H1 (cell line): ENCODE data around the gene RGS3. TPM values are rescaled to one million over a fixed set of nuclear protein-coding genes. Genes with fewer than 3 reads are reported as not detected.

Experiments
- CTCF ChIA-PET: fragments of 300-600 bp; sonication (Branson Sonifier 250); formaldehyde crosslinking; loops from one replicate; lab custom pipeline; 2021; ENCODE audit not compliant: partially characterized antibody; lab: Charles Lee
- POLR2A ChIA-PET: fragments of 300-600 bp; sonication (Branson Sonifier 250); formaldehyde crosslinking; loops from one replicate; lab custom pipeline; 2021; ENCODE audit warnings: inconsistent platforms; ENCODE audit not compliant: partially characterized antibody; lab: Charles Lee
- DNase-seq, 2 experiments: peaks; one replicate each; pipeline versions ENCODE4 v3.0.0 to v3.0.0-alpha.2; 2010 to 2022; ENCODE audit warnings: low spot score in 2 of 2, low read depth in 1 of 2, mixed read lengths in 1 of 2
- FAIRE-seq: peaks from 2 replicates; lab custom pipeline; 2011; peaks lifted over from hg19 to GRCh38; lab: Jason Lieb, UNC
- H2AFZ ChIP-seq: 2 replicates; pipeline ENCODE4 v1.8.1; 2012; ENCODE audit warnings: low read length, inconsistent platforms
- H2AK5ac ChIP-seq: 2 replicates; pipeline ENCODE4 v1.6.1; 2013; ENCODE audit warnings: low read depth, low read length
- H2BK120ac ChIP-seq: replicated peaks from 2 replicates; pipeline ENCODE3; 2013; ENCODE audit warnings: low read depth, low read length, inconsistent platforms
- H2BK12ac ChIP-seq: 2 replicates; pipeline ENCODE4 v1.6.1; 2013; ENCODE audit warnings: low read depth, low read length
- H2BK15ac ChIP-seq: 2 replicates; pipeline ENCODE4 v1.6.1; 2013; ENCODE audit warnings: low read length
- H2BK20ac ChIP-seq: 2 replicates; pipeline ENCODE4 v1.6.1; 2013; ENCODE audit warnings: low read length
- H2BK5ac ChIP-seq: 2 replicates; pipeline ENCODE4 v1.6.1; 2013; ENCODE audit warnings: low read depth, low read length
- H3K14ac ChIP-seq: 2 replicates; pipeline ENCODE4 v1.6.1; 2013; ENCODE audit warnings: inconsistent platforms; ENCODE audit not compliant: insufficient read length
- H3K18ac ChIP-seq: 2 replicates; pipeline ENCODE4 v1.6.1; 2013; ENCODE audit warnings: low read length; ENCODE audit errors: extremely low read depth
- H3K23ac ChIP-seq: 2 replicates; pipeline ENCODE4 v1.6.1; 2013; ENCODE audit warnings: inconsistent platforms; ENCODE audit not compliant: insufficient read length
- H3K23me2 ChIP-seq: 2 replicates; pipeline ENCODE4 v1.6.1; 2013; ENCODE audit warnings: low read depth, low read length
- H3K27ac ChIP-seq: 2 replicates; pipeline ENCODE4 v1.6.1; 2011; ENCODE audit warnings: low read depth, low read length, inconsistent platforms
- H3K27me3 ChIP-seq, 4 experiments: replicated peaks in 1 of 4; 1 replicate in 1 of 4; 2 replicates in 3 of 4; pipeline versions ENCODE4 v1.6.1 to v1.8.1; 2011 to 2013; ENCODE audit warnings: low read length in 3 of 4, mild to moderate bottlenecking in 3 of 4, inconsistent platforms in 2 of 4, mixed read lengths in 2 of 4, moderate library complexity in 1 of 4; ENCODE audit not compliant: control insufficient read depth in 3 of 4, insufficient read depth in 3 of 4; ENCODE audit errors: extremely low read depth in 1 of 4
- H3K36me3 ChIP-seq, 4 experiments: 2 replicates each; pipeline versions ENCODE4 v1.6.1 to v1.8.1; 2011 to 2013; ENCODE audit warnings: mild to moderate bottlenecking in 4 of 4, low read length in 3 of 4, moderate library complexity in 2 of 4, control low read depth in 1 of 4, inconsistent platforms in 1 of 4; ENCODE audit not compliant: insufficient read depth in 4 of 4, control insufficient read depth in 2 of 4
- H3K4ac ChIP-seq: replicated peaks from 2 replicates; pipeline ENCODE3; 2013; ENCODE audit warnings: low read length, low read depth, mixed read lengths, inconsistent platforms; ENCODE audit not compliant: insufficient read length
- H3K4me1 ChIP-seq, 4 experiments: replicated peaks in 1 of 4; 1 replicate in 1 of 4; 2 replicates in 3 of 4; pipeline versions ENCODE4 v1.6.1 to v1.8.1; 2011 to 2013; ENCODE audit warnings: low read length in 3 of 4, inconsistent platforms in 2 of 4, mixed read lengths in 1 of 4; ENCODE audit not compliant: insufficient read depth in 4 of 4, control insufficient read depth in 3 of 4
- H3K4me2 ChIP-seq, 2 experiments: 2 replicates each; pipeline versions ENCODE4 v1.6.1 to v1.8.1; 2011 to 2013; ENCODE audit warnings: low read depth in 2 of 2, low read length in 2 of 2, control low read depth in 1 of 2, inconsistent platforms in 1 of 2, mild to moderate bottlenecking in 1 of 2; ENCODE audit not compliant: insufficient read depth in 1 of 2
- H3K4me3 ChIP-seq, 4 experiments: fragments of 200-600, 300-600 bp in 1 of 4; sonication (generic), shearing (Covaris generic), sonication (Bioruptor Twin) in 1 of 4; 2 replicates each; pipeline versions ENCODE4 v1.5.1 to v1.8.1; 2011 to 2016; ENCODE audit warnings: low read length in 4 of 4, low read depth in 3 of 4, control low read depth in 2 of 4, inconsistent platforms in 2 of 4, mild to moderate bottlenecking in 2 of 4, mixed read lengths in 1 of 4, moderate library complexity in 1 of 4; ENCODE audit not compliant: insufficient read depth in 2 of 4; ENCODE audit errors: extremely low read depth in 1 of 4
- H3K56ac ChIP-seq: replicated peaks from 2 replicates; pipeline ENCODE3; 2013; ENCODE audit warnings: low read depth, mild to moderate bottlenecking, mixed read lengths, low read length, inconsistent platforms; ENCODE audit not compliant: insufficient read length
- H3K79me1 ChIP-seq: 2 replicates; pipeline ENCODE4 v1.6.1; 2013; ENCODE audit warnings: low read depth, low read length, control low read depth
- H3K79me2 ChIP-seq, 2 experiments: 2 replicates each; pipeline versions ENCODE4 v1.6.1 to v1.8.1; 2012 to 2013; ENCODE audit warnings: low read length in 2 of 2, mild to moderate bottlenecking in 2 of 2, inconsistent platforms in 1 of 2; ENCODE audit not compliant: insufficient read depth in 2 of 2, control insufficient read depth in 1 of 2
- H3K9ac ChIP-seq, 4 experiments: replicated peaks in 1 of 4; 1 replicate in 1 of 4; 2 replicates in 3 of 4; pipeline versions ENCODE4 v1.6.1 to v1.8.1; 2011 to 2013; ENCODE audit warnings: low read depth in 3 of 4, low read length in 3 of 4, control low read depth in 2 of 4, mild to moderate bottlenecking in 2 of 4, moderate library complexity in 2 of 4, inconsistent platforms in 1 of 4; ENCODE audit errors: extremely low read depth in 1 of 4
- H3K9me3 ChIP-seq, 2 experiments: 2 replicates each; pipeline versions ENCODE4 v1.6.1 to v1.8.1; 2012 to 2013; ENCODE audit warnings: mild to moderate bottlenecking in 2 of 2, moderate library complexity in 2 of 2, control low read depth in 1 of 2, inconsistent platforms in 1 of 2, low read depth in 1 of 2, low read length in 1 of 2, mixed read lengths in 1 of 2; ENCODE audit not compliant: insufficient read depth in 2 of 2
- H4K20me1 ChIP-seq, 2 experiments: replicated peaks in 1 of 2; 2 replicates each; pipeline versions ENCODE3 to v1.8.1; 2011 to 2013; ENCODE audit warnings: inconsistent platforms in 2 of 2, low read length in 2 of 2, mild to moderate bottlenecking in 1 of 2; ENCODE audit not compliant: insufficient read depth in 2 of 2, control insufficient read depth in 1 of 2
- H4K5ac ChIP-seq: 2 replicates; pipeline ENCODE4 v1.6.1; 2013; ENCODE audit warnings: low read length, low read depth, mixed read lengths, inconsistent platforms; ENCODE audit not compliant: insufficient read length
- H4K8ac ChIP-seq: 2 replicates; pipeline ENCODE4 v1.8.0; 2013; ENCODE audit warnings: mild to moderate bottlenecking, moderate library complexity, low read length, inconsistent platforms; ENCODE audit not compliant: insufficient read depth; ENCODE audit errors: extremely low read depth
- H4K91ac ChIP-seq: replicated peaks from 2 replicates; pipeline ENCODE3; 2013; ENCODE audit warnings: low read length, mixed read lengths, inconsistent platforms; ENCODE audit not compliant: insufficient read length
- BRCA1 ChIP-seq: IDR thresholded peaks from 2 replicates; pipeline ENCODE4 v1.6.1; 2012; ENCODE audit warnings: low read depth, low read length, improper control_type of control experiment
- CTBP2 ChIP-seq: IDR thresholded peaks from 2 replicates; pipeline ENCODE4 v1.7.0; 2011; ENCODE audit warnings: borderline replicate concordance, mild to moderate bottlenecking, moderate library complexity, mixed read lengths, low read length; ENCODE audit not compliant: insufficient read depth, insufficient read length
- E2F6 ChIP-seq: IDR thresholded peaks from 2 replicates; pipeline ENCODE4 v1.6.1; 2012; ENCODE audit warnings: inconsistent platforms
- JUN ChIP-seq: IDR thresholded peaks from 2 replicates; pipeline ENCODE4 v1.6.1; 2011; ENCODE audit warnings: low read depth, mild to moderate bottlenecking, improper control_type of control experiment, low read length
- KDM4A ChIP-seq: IDR thresholded peaks from one replicate; pipeline ENCODE4 v1.7.1; 2012; ENCODE audit warnings: low read depth, mild to moderate bottlenecking, moderate library complexity, low read length, inconsistent platforms; ENCODE audit not compliant: severe bottlenecking
- POLR2A ChIP-seq, 2 experiments: IDR thresholded peaks; 1 replicate in 1 of 2; 2 replicates in 1 of 2; pipeline ENCODE4 v1.6.1; 2011; ENCODE audit warnings: low read depth in 2 of 2, low read length in 2 of 2, mild to moderate bottlenecking in 2 of 2; ENCODE audit errors: control extremely low read depth in 1 of 2
- SIN3A ChIP-seq, 2 experiments: IDR thresholded peaks in 1 of 2; conservative IDR thresholded peaks in 1 of 2; 2 replicates each; pipeline ENCODE4 v1.6.1; 2011 to 2012; ENCODE audit warnings: low read length in 2 of 2, improper control_type of control experiment in 1 of 2, low read depth in 1 of 2, mild to moderate bottlenecking in 1 of 2
- SP1 ChIP-seq: IDR thresholded peaks from 2 replicates; pipeline ENCODE4 v1.6.1; 2011; ENCODE audit warnings: low read depth, low read length
- SUZ12 ChIP-seq: fragments of 200-600 bp; sonication (generic); IDR thresholded peaks from 2 replicates; pipeline ENCODE4 v1.6.1; 2012; ENCODE audit warnings: mild to moderate bottlenecking, inconsistent platforms, low read length, moderate library complexity, mixed read lengths
- WGBS, 2 experiments: shearing (Covaris generic) in 1 of 2; methylation state at CpG; one replicate each; pipeline versions ENCODE4 v1.1.6 to v1.1.7; 2013 to 2015; ENCODE audit warnings: low lambda C conversion rate in 2 of 2, mixed read lengths in 2 of 2, inconsistent platforms in 1 of 2, low coverage in 1 of 2, missing lambda C conversion rate in 1 of 2; ENCODE audit not compliant: insufficient replicate concordance in 2 of 2, insufficient coverage in 1 of 2, insufficient read length in 1 of 2; ENCODE audit errors: extremely low coverage in 1 of 2, missing lambda C conversion rate in 1 of 2; 5-methylcytosine and 5-hydroxymethylcytosine counted together
- polyA plus RNA-seq, 7 experiments: library from polyadenylated mRNA; depleted of rRNA in 3 of 7; stranded (reverse) in 5 of 7; unstranded in 2 of 7; fragments of >200 nt in 5 of 7; fragments of 200-250 nt in 2 of 7; gene quantifications; 1 replicate in 5 of 7; 2 replicates in 1 of 7; 4 replicates in 1 of 7; pipeline versions ENCODE4 v1.2.1 to v1.2.3, GENCODE V29; 2011 to 2013; ENCODE audit warnings: missing spikeins in 2 of 7, mixed read lengths in 2 of 7
- total RNA-seq: library from RNA; stranded (reverse); fragmentation: NEBNext Ultra II Directional; extraction: Animal tissue kit (Norgen Biotek cat#: 25700); gene quantifications from 2 replicates; pipeline ENCODE4 v1.2.1, GENCODE V29; 2021

Gene RGS3
- total and polyA plus RNA-seq, 2 of the 8 experiments (the other 6 are each of a cell fraction or from before 2014, with no cell fraction given): 12.6 to 18.2 TPM

- CTCF ChIA-PET: interaction anchor here (0.6 to 0.9 kb wide), 5 partner anchors 12 to 172 kb away, joined by 3 to 4 read pairs (median 3); no protein-coding TSS in a partner anchor
- no peak overlapping the region for H2AFZ ChIP-seq
- no peak for TF ChIP-seq SUZ12
- no peak for TF ChIP-seq JUN
- no peak for TF ChIP-seq CTBP2
- no peak for TF ChIP-seq POLR2A (IDR thresholded peaks at IDR 0.05; ENCODE audit: control extremely low read depth in 1 of 2, low read depth in 2 of 2, low read length in 2 of 2)
- TF ChIP-seq SIN3A (conservative IDR thresholded peaks at IDR 0.05 in 1 of 2, IDR thresholded peaks at IDR 0.05 in 1 of 2; ENCODE audit: low read depth in 1 of 2, low read length in 2 of 2): no peak
- TF ChIP-seq SP1: no peak
- TF ChIP-seq BRCA1: no peak
- TF ChIP-seq KDM4A: no peak
- no peak for TF ChIP-seq E2F6
Observed at GRCh38 chr9:113484258-113484730, 20.8 kb downstream of the RGS3 start.

More at GRCh38 chr9:113484258-113484730, 20.8 kb downstream of the RGS3 start:
- no peak overlapping the region for H3K27ac ChIP-seq
- no peaks in the 10 kb centered on the region for H4K20me1 ChIP-seq
- no peak overlapping the region for H3K14ac ChIP-seq
- no peaks in the 10 kb centered on the region for H3K79me2 ChIP-seq
- 80% methylated on average over 2 of the region's 2 CpGs; no CpG with 5 or more reads in 1 of the 2 experiments for WGBS, 2 experiments
- no peak overlapping the region for H3K9ac ChIP-seq
- no peak overlapping the region for H4K91ac ChIP-seq
- H4K5ac ChIP-seq: no peak overlapping the region
- H2BK120ac ChIP-seq: no peak overlapping the region
- H2BK12ac ChIP-seq: no peak overlapping the region
- POLR2A ChIA-PET: no interaction called here
- H3K23me2 ChIP-seq: no peaks in the 10 kb centered on the region
- FAIRE-seq: no peak
- H3K36me3 ChIP-seq: peaks cover 0 to 3% (median 0%) of the 10 kb centered on the region in 4 experiments; a peak in 2 of 8 replicates
- H3K4me3 ChIP-seq: no peak overlapping the region
- H3K4me2 ChIP-seq: no peak overlapping the region
- DNase-seq: no peak
- no peaks in the 10 kb centered on the region for H3K27me3 ChIP-seq
- no peak overlapping the region for H3K56ac ChIP-seq
- no peak overlapping the region for H2BK5ac ChIP-seq
- H3K79me1 ChIP-seq: no peaks in the 10 kb centered on the region
- no peaks in the 10 kb centered on the region for H3K9me3 ChIP-seq
- H2BK15ac ChIP-seq: no peak overlapping the region
- H3K18ac ChIP-seq: no peak overlapping the region
- no peak overlapping the region for H2AK5ac ChIP-seq
- H3K4me1 ChIP-seq: peaks cover 0 to 2% (median under 1%) of the 10 kb centered on the region in 4 experiments; a peak in 3 of 7 replicates
- no peak overlapping the region for H4K8ac ChIP-seq
- no peak overlapping the region for H2BK20ac ChIP-seq
- no peak overlapping the region for H3K4ac ChIP-seq
- H3K23ac ChIP-seq: no peak overlapping the region
